Right renal pelvis (tissue), 4 donors: Measurements from ENCODE around the gene SMARCA4. TPM values are rescaled to one million over a fixed set of nuclear protein-coding genes. Genes with fewer than 3 reads are reported as not detected.

Experiments
- DNase-seq, 4 donors: peaks; one replicate each; pipeline ENCODE4 v3.0.0-alpha.2; 2013; ENCODE audit warnings: low read depth in 4 of 4, low spot score in 3 of 4, missing footprints in 1 of 4
- polyA plus RNA-seq, 4 donors: library from polyadenylated mRNA; unstranded; fragments of 120-200 nt; gene quantifications; one replicate each; pipeline ENCODE4 v1.2.1, GENCODE V29; 2013; ENCODE audit not compliant: insufficient read length in 4 of 4

The SMARCA4 gene
- polyA plus RNA-seq, 4 donors, result 132 to 157 (median 147) TPM

GRCh38 chr19:11028146-11028545, 67.3 kb downstream of the SMARCA4 start:
- DNase-seq, result no peak

- no peak for DNase-seq
These were observed 70.7 kb downstream of the SMARCA4 start for GRCh38 chr19:11031421-11032070.

GRCh38 chr19:11033251-11033650, 72.4 kb downstream of the SMARCA4 start:
- DNase-seq, result no peak

GRCh38 chr19:11033763-11034162, 72.9 kb downstream of the SMARCA4 start:
- no peak for DNase-seq

GRCh38 chr19:11034449-11035213, 73.8 kb downstream of the SMARCA4 start:
- no peak for DNase-seq

GRCh38 chr19:11035441-11036377, 74.9 kb downstream of the SMARCA4 start:
- peak; percentile 53 to 72 (median 66) for DNase-seq

- no peak for DNase-seq
These were observed 77.7 kb downstream of the SMARCA4 start for GRCh38 chr19:11038511-11038910.

- no peak for DNase-seq
These were observed 80.4 kb downstream of the SMARCA4 start for GRCh38 chr19:11041194-11041593.

GRCh38 chr19:11041966-11042627, 81.3 kb downstream of the SMARCA4 start:
- no peak for DNase-seq

- DNase-seq, result no peak
These were observed 83.6 kb downstream of the SMARCA4 start for GRCh38 chr19:11044431-11044830.

- DNase-seq, result no peak
These were observed 84.7 kb downstream of the SMARCA4 start for GRCh38 chr19:11045536-11045935.

- no peak for DNase-seq
These were observed 86.0 kb downstream of the SMARCA4 start for GRCh38 chr19:11046605-11047354.

- no peak for DNase-seq
These were observed 87.0 kb downstream of the SMARCA4 start for GRCh38 chr19:11047866-11048265.

- no peak for DNase-seq
These were observed 89.7 kb downstream of the SMARCA4 start for GRCh38 chr19:11050323-11051114.

GRCh38 chr19:11053817-11054195, 93.0 kb downstream of the SMARCA4 start:
- no peak for DNase-seq

- DNase-seq, result no peak
These were observed 93.4 kb downstream of the SMARCA4 start for GRCh38 chr19:11054200-11054599.

GRCh38 chr19:11054628-11055027, 93.8 kb downstream of the SMARCA4 start:
- no peak for DNase-seq

GRCh38 chr19:11058246-11059030, 97.6 kb downstream of the SMARCA4 start:
- no peak for DNase-seq
